Measurements from ENCODE around the gene SCN9A. TPM values are rescaled to one million over a fixed set of nuclear protein-coding genes. Genes with fewer than 3 reads are reported as not detected.

The SCN9A gene
- total and polyA plus RNA-seq, 2 donors (not counting 1 experiment from before 2014, with no cell fraction given) = not detected

Other genes starting within 250 kb of the SCN9A start
- gene SCN1A, start 247.9 kb downstream of the SCN9A start, total RNA-seq = not detected in 2 replicates
- gene SCN1A, start 247.9 kb downstream of the SCN9A start, polyA plus RNA-seq = 0.03 TPM in 1 of 2 replicates, not detected in the other
- gene SCN7A, start 118.3 kb upstream of the SCN9A start, total RNA-seq = not detected in 2 replicates
- gene SCN7A, start 118.3 kb upstream of the SCN9A start, polyA plus RNA-seq = 0.01 TPM in 1 of 2 replicates, not detected in the other